Hypothalamus (tissue), 51 donors: ENCODE results near the gene SIVA1.
A peak's percentile ranks its signal among the peaks of the same experiment; 100 is the strongest.

Experiments
- DNase-seq, 51 donors: peaks; one replicate each; lab custom pipeline; 2025; lab: John Stamatoyannopoulos, UW

SIVA1 gene, protein sequence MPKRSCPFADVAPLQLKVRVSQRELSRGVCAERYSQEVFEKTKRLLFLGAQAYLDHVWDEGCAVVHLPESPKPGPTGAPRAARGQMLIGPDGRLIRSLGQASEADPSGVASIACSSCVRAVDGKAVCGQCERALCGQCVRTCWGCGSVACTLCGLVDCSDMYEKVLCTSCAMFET

DNA sequence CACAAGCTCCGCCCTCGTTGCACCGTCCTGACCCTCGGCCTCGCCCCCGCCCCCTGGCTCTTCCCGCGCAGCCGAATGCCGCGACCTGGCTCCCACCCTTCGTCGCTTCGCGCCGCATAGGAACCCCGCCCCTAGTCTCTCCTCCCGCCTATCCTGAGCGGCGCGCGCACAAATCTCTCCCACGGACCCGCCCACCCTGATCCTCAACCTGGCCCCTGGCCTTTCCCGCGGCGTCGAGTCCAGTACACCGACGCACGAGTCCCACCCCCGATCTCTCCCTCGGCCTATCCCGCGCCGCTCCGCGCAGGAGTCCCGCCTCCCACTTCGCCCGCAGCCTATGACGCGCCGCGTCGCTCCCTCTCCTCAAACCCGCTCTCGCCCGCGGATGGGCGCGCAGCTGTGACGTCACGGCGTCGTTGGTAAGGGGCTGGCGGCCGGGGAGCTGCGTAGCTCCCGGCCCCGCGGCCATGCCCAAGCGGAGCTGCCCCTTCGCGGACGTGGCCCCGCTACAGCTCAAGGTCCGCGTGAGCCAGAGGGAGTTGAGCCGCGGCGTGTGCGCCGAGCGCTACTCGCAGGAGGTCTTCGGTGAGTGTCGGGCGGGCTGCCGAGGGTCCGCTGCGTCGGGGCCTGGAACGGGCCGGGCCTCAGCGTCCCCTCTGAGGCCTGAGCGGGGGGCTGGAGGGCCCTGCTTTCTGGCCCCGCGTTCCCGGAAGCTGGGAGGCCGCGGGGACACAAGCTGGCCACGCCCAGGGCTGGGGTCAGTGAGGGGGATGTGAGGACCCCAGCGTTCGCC is at the start of gene SIVA1:
Gene SIVA1, plus strand, starts transcription at position 413 of the 793 bp plus-strand sequence. Its CDS starts 55 bp downstream, at position 468.
- peak; percentile 87 to 100 (median 99) for DNase-seq

DNA sequence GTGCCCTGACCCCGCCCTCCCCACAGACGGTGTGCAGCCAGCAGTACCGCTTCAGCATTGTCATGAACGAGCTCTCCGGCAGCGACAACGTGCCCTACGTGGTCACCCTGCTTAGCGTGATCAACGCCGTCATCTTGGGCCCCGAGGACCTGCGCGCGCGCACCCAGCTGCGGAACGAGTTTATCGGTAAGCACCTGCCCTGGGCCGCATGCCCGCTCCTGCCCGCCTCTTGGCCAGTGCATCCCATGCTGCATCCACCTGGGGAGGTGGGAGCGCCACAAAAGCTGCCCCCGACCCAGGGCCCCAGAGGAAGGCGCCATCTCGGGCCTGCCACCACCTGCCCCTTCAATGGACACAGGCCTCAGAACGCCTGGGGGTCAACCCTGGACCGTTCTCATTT is 49.7 kb upstream of the SIVA1 start:
- no peak for DNase-seq

DNA sequence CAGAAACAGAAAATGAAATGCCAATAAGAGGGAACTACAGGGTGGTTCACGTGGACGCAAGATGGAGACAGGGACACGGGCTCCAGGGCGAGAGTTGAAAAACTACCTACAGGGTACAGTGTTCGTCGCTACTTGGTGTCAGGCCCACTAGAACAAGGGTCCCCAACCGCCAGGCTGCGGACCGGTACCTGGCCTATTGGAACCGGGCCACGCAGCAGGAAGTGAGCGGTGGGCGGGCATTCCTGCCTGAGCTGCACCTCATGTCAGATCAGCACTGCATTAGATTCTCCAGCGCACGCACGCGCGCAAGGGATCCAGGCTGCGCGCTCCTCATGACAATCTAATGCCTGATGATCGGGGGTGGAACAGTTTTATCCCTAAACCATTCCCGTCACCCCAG is 48.7 kb upstream of the SIVA1 start:
- DNase-seq: no peak

DNA sequence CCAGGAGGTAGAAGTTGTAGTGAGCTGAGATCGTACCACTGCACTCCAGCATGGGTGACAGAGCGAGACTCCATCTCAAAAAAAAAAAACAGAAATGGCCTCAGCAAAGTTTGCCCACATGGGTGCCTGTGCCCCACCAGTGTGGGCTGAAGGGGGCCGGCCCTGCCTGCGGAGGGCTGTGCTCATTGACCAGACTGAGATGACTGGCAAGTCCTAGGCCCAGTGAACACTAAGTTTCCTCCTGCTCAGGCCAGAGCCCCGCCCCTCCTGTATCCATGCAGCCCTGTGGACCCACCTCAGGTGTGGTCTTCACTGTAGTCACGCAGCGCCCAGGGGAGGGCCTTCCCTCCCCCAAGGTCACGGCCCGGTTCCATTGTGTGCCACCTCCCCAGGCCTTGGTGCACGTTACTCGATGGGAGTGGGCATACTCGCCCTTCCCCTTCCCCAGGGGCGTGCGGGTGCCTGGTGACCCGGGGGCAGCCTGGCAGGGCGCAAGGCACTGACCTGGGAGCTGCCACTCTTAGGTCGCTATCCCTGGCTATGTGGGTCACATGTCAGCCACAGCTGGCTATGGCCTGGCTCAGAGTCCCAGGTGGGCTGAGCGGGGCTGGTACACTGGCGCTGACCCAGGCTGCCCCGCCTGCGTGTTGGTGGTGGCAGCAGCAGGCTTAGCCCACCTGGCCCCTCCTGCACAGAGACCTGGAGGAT is 47.5 kb upstream of the SIVA1 start:
- DNase-seq: no peak

DNA sequence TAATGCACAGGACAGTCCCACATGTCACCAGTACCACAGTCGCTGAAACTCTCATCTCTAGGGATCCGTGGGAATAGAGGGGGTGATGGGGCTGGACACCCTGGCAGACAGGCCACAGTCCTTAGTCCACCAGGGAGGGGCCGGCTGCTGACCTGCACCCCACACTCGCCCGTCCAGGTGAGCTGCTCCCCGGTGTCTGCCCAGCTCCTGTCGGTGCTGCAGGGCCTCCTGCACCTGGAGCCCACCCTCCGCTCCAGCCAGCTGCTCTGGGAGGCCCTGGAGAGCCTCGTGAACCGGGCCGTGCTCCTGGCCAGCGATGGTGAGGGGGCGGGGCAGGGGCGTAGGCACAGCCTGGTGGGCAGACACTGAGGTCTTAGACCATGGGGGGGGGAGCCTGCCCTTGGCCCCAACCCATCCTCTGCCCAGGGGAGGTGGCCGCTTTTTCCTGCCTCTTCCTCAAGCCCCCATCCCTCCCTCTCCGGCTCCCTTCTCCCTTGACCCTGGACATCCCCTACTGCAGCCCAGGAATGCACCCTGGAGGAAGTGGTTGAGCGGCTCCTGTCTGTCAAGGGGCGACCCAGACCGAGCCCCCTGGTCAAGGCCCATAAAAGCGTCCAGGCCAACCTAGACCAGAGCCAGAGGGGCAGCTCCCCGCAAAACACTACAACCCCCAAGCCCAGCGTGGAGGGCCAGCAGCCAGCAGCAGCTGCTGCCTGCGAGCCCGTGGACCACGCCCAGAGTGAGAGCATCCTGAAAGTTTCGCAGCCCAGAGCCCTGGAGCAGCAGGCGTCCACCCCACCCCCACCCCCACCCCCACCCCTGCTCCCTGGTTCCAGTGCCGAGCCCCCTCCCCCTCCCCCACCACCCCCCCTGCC is 46.0 kb upstream of the SIVA1 start:
- DNase-seq: no peak

DNA sequence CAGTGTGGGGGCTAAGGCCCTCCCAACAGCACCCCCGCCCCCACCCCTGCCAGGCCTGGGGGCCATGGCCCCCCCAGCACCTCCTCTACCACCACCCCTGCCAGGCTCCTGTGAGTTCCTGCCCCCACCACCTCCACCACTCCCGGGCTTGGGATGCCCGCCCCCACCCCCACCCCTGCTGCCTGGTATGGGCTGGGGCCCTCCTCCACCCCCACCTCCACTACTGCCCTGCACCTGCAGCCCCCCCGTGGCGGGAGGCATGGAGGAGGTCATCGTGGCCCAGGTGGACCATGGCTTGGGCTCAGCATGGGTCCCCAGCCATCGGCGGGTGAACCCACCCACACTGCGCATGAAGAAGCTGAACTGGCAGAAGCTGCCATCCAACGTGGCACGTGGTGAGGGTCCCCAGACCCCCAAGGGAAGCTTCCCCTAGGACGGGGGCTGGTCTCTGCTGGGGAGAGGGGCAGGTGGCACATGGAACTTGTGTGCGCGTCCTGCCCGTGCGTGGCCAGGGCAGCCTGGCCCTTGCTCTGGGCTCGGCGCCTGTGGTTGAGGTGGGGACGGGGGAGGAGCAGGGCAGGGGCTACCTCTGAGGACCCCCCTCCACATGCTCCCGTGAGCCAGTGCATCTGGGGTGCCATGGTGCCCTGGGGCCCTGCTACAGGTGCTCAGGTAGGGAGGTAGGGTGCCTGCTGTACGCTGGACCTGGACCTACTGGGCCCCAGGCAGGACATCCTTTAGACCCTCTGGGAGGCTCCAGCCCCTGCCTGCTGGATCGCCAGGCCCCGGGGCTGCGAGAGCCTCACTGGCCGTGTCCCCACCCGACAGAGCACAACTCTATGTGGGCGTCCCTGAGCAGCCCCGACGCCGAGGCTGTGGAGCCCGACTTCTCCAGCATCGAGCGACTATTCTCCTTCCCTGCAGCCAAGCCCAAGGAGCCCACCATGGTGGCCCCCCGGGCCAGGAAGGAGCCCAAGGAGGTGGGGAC is 45.0 kb upstream of the SIVA1 start:
- DNase-seq: no peak

DNA sequence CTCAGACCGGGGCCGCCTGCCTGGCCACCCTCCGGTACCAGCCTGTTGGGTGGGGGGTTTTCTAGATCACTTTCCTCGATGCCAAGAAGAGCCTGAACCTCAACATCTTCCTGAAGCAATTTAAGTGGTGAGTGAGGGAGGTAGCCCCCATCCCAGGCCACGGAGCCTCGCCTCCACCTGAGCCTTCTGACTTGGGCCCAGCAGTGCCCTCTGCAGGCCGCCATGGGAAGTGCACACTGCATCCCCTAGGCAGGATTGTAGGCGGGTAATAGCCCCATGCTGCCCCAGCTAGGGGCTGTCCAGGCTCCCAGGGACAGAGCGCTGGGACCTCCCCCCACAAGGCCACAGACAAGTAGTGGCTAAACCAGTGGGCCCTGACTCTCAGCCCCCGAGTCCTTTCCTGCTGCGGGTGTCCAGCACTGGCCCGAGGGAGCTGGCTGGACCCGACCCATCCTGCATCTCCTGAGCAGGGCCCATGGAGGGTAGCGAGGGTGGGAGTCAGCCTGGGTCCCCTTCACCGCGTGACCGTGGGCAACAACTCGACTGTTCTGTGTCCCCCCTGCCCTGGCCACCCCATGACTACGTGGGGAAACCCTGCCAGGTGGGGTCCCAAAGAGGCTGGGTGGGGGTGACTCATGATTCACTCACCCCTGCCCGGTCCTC is 44.2 kb upstream of the SIVA1 start:
- DNase-seq: peak in 32 of 51 donors; percentile 16 to 78 (median 50)

DNA sequence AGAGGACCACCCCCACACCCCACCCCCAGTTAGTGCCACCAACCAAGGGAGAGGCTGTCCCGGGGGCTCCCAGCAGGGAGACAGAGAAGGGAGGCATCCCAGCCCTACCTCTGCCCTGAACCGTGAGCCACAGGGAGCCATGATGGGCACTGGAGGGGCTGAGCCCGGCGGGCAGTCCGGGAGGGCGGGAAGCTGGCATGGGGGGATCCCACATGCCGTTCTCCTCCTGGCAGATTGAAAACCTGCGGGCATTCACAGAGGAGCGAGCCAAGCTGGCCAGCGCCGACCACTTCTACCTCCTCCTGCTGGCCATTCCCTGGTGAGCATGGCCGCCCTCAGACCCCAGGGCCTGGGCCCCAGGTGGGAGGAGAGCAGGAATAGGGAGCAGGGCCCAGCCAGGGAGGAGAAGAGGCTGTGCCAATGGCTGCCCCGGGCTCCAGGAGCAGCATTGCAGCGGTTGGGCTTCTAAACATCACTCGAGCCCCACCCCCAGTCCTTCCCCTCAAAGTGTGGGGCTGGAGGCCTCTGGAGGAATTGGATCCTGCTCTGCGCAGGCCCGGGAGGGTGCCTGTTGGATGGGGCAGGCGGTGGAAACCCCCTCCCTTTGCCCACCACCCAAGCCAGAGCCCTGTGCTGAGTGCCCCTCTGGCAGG is 43.4 kb upstream of the SIVA1 start:
- DNase-seq: no peak

DNA sequence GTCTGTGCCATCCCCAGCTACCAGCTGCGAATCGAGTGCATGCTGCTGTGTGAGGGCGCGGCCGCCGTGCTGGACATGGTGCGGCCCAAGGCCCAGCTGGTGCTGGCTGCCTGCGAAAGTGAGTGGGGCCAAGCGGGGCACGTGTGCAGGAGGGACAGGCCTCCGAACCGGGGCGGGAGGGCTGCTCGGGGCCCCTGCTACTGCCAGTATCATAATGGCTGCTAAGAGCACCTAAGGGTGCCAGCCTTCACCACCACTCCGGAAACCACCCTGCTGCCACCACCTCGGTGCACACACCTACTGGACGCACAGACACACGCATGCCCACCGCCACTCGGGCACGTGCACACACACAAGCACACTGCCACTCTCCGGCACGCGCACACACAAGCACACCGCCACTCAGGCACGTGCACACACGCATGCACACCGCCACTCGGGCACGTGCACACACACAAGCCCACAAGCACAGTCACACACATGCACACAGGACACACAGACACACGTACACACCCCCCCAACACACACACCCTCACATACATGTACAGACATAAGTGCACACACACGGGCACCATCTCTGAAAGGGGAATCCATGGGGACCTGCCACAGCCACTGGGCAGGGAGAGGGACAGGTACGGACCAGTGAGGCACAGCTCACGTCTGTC is 42.7 kb upstream of the SIVA1 start:
- DNase-seq: no peak

DNA sequence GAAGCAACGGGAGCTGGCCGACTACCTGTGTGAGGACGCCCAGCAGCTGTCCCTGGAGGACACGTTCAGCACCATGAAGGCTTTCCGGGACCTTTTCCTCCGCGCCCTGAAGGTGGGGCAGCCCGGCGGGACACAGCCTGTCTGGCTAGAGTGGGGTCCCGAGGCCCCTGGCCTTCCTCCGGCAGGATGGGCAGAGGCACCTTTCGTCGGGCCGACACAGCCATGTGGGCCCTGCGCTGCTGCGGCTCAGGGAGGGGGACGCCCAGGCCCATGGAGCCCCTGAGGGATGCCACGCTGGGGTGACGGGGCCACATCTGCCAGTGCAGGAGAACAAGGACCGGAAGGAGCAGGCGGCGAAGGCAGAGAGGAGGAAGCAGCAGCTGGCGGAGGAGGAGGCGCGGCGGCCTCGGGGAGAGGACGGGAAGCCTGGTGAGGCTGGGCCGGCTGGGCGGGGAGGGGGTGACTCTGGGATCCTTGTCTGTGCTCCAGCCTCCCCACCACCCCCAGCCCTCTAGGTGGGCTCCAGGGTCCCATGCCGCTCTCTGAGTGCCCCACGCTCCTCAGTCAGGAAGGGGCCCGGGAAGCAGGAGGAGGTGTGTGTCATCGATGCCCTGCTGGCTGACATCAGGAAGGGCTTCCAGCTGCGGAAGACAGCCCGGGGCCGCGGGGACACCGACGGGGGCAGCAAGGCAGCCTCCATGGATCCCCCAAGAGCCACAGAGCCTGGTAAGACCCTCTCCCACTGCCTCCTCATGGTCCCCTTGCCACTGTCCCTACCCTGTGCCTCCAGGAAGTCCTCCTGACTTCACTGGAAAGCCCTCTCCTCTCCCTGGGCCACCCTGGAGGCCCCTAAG is 39.8 kb upstream of the SIVA1 start:
- no peak for DNase-seq

DNA sequence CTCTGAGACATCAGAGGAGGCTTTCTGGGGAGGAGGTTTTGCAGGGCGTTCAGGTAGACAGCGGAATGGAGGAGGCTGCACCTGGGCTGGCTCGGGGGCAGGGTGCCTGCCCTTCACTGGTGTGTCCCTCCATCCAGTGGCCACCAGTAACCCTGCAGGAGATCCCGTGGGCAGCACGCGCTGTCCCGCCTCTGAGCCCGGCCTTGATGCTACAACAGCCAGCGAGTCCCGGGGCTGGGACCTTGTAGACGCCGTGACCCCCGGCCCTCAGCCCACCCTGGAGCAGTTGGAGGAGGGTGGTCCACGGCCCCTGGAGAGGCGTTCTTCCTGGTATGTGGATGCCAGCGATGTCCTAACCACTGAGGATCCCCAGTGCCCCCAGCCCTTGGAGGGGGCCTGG is 38.9 kb upstream of the SIVA1 start:
- no peak for DNase-seq

DNA sequence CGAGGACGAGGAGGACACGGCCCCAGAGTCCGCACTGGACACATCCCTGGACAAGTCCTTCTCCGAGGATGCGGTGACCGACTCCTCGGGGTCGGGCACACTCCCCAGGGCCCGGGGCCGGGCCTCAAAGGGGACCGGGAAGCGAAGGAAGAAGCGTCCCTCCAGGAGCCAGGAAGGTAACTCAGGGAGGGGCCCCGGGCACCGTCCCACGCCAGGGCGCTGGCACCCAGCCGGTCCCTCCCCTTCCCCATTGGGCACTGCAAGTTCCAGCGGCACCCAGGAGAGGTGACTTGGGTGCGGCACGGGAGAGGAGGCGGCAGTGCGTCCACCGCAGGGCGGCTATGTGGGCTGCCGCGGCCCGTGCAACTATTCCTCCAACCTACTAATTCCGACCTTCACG is 38.3 kb upstream of the SIVA1 start:
- DNase-seq: no peak

DNA sequence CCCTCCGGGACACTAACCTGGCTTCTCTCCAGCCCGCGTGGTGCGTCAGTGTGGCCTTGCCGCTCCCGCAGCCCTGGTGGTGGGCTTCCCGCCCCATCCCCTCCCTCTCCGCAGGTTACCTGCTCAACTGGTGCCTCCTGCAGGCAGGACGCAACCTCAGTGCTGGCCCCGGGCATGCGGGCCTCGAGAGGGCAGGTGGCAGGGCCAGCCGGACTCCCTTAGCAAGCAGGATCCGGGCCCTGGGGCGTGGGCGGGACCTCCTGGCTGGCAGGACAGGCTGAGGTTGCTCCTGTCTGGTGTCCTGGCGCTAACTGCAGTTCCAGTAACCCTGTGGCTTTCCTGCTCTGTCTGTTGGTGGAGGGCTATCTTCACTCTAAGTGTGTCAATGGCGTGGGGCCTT is 37.5 kb upstream of the SIVA1 start:
- DNase-seq: no peak

DNA sequence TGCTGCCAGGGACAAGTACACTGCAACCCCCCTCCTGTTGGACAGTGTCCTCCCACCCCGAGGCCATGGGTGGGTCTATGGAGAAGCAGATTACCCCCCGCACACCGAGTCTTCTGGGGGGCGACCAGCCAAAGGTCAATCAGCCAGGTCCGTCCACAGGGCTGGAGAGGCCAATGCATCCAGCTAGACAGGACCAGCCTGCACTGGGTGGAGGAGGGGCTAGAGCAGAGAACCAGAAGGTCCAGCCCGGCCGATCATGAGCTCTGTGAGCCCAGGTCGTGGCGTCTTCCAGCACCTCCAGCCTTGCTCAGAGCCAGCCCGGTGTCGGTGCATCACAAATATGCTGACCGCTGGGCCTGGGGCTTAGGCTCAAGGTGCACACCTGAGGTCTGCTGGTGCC is 37.1 kb upstream of the SIVA1 start:
- DNase-seq: no peak

DNA sequence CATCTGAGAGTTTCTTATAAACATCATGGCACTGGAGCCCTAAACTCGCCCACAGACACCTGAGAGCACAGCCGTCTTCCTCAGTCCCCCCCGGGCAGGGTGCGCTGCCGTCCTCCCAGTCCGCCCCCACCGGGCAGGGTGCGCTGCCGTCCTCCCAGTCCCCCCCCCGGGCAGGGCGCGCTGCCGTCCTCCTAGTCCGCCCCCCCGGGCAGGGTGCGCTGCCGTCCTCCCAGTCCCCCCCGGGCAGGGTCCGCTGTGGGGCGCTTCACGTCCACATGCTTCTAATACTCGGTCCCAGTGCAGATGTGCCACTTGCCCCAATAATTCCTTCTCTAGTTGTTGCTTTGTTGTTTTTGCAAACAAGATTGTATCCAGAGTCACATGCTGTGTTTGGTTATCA is 35.8 kb upstream of the SIVA1 start:
- DNase-seq: peak in 1 of 51 donors; percentile 21

DNA sequence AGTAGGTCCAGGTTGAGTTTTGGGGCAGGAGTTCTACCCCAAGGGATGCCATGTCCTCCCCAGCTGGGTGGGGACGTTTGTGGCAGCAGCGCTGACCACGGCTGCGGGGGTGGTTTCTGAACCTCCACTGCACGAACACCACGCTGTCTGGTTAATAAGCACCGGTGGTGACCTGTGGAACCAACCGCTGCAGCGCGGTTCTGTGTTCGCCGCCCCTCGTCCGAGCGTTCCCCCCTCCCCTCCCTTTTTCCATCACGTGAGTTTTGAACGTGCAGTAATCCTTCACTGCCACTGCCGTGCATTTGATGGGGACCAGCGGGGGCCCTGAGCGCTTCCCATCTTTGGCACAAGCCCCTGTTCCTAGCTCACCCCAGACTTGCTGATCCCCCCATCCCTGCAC is 35.3 kb upstream of the SIVA1 start:
- DNase-seq: no peak

DNA sequence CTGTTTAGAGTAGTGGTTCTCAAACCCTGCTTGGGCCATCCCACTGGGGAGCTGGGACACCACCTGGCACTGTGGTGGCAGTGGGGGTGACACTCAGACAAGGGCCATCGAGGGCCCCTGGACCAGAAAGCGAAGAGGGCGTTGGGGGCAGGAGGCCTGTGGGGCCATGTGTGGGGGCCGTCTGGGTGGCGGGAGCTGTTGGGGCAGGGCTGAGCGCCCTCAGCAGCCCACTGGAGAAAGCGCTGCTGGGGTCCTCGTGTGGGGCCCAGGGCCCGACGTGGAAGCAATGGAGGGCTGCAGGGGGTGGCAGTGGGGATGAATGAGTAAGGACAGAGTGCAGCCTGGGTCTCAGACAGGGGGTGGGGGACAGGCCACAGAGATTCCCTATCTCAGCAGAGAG is 34.8 kb upstream of the SIVA1 start:
- no peak for DNase-seq
